Measurements from ENCODE around the gene TCP11.

- no peak for TF ChIP-seq CSRNP3 (CRISPR knock-in tag; IDR thresholded peaks at IDR 0.05)
- no peak for TF ChIP-seq CSDC2 (CRISPR knock-in tag; IDR thresholded peaks at IDR 0.05)
- TF ChIP-seq TCF4 (CRISPR knock-in tag; IDR thresholded peaks at IDR 0.05; ENCODE audit: borderline replicate concordance), result no peak
- TF ChIP-seq BACH2 (CRISPR knock-in tag; IDR thresholded peaks at IDR 0.05; ENCODE audit: borderline replicate concordance), result no peak
- TF ChIP-seq ZNF70 (CRISPR knock-in tag; IDR thresholded peaks at IDR 0.05), result no peak
- TF ChIP-seq OSR1 (CRISPR knock-in tag; IDR thresholded peaks at IDR 0.05), result no peak
- TF ChIP-seq TSHZ2 (CRISPR knock-in tag; IDR thresholded peaks at IDR 0.05), result no peak
- no peak for TF ChIP-seq PATZ1 (CRISPR knock-in tag; IDR thresholded peaks at IDR 0.05; ENCODE audit: borderline replicate concordance)
Measured at GRCh38 chr6:35082733-35083403, 58.3 kb downstream of the TCP11 start.
